A204.1 (cell line): ENCODE measurements around the gene CTAGE1.
"Not testable (repeated sequence)": the region's sequence is repeated elsewhere in the genome, so short reads cannot be mapped to it uniquely, and the experiment has no call there.

Source experiments
- FAIRE-seq: peaks from 2 replicates; lab custom pipeline; 2012; peaks lifted over from hg19 to GRCh38; lab: Jason Lieb, UNC

CTAGE1 gene

GRCh38 chr18:22436136-22436535 lies 18.4 kb upstream of the CTAGE1 start:
- FAIRE-seq: no peak

- FAIRE-seq: no peak
These were observed 17.4 kb upstream of the CTAGE1 start for GRCh38 chr18:22434973-22435608.

GRCh38 chr18:22433956-22434355 lies 16.2 kb upstream of the CTAGE1 start:
- FAIRE-seq: no peak

- no peak for FAIRE-seq
These were observed 15.0 kb upstream of the CTAGE1 start for GRCh38 chr18:22432657-22433137.

GRCh38 chr18:22429564-22429963 lies 11.8 kb upstream of the CTAGE1 start:
- no peak for FAIRE-seq

- no peak for FAIRE-seq
These were observed 11.0 kb upstream of the CTAGE1 start for GRCh38 chr18:22428672-22429071.

GRCh38 chr18:22427822-22428549 lies 10.3 kb upstream of the CTAGE1 start:
- FAIRE-seq: no peak

- FAIRE-seq: no peak
These were observed 6.8 kb upstream of the CTAGE1 start for GRCh38 chr18:22424565-22424963.

- FAIRE-seq: no peak
These were observed 6.3 kb upstream of the CTAGE1 start for GRCh38 chr18:22423878-22424564.

- no peak for FAIRE-seq
These were observed 5.3 kb upstream of the CTAGE1 start for GRCh38 chr18:22422909-22423548.

- no peak for FAIRE-seq
These were observed 2.9 kb upstream of the CTAGE1 start for GRCh38 chr18:22420652-22421051.

GRCh38 chr18:22412176-22412911 lies 5.4 kb downstream of the CTAGE1 start:
- no peak for FAIRE-seq

GRCh38 chr18:22411446-22411845 lies 6.3 kb downstream of the CTAGE1 start:
- no peak for FAIRE-seq

- no peak for FAIRE-seq
These were observed 7.6 kb downstream of the CTAGE1 start for GRCh38 chr18:22410126-22410525.

- no peak for FAIRE-seq
These were observed 8.3 kb downstream of the CTAGE1 start for GRCh38 chr18:22409445-22409844.

- no peak for FAIRE-seq
These were observed 9.7 kb downstream of the CTAGE1 start for GRCh38 chr18:22408059-22408458.

GRCh38 chr18:22405142-22405541 lies 12.6 kb downstream of the CTAGE1 start:
- no peak for FAIRE-seq

GRCh38 chr18:22403950-22404349 lies 13.8 kb downstream of the CTAGE1 start:
- FAIRE-seq: no peak

GRCh38 chr18:22399949-22400348 lies 17.8 kb downstream of the CTAGE1 start:
- FAIRE-seq: no peak

GRCh38 chr18:22398464-22398863 lies 19.3 kb downstream of the CTAGE1 start:
- no peak for FAIRE-seq

GRCh38 chr18:22394428-22394827 lies 23.3 kb downstream of the CTAGE1 start:
- no peak for FAIRE-seq

GRCh38 chr18:22393164-22393563 lies 24.6 kb downstream of the CTAGE1 start:
- FAIRE-seq: not testable (repeated sequence)
